Stimulated activated CD8-positive, alpha-beta memory T cell treated with anti-CD3 and anti-CD28 coated beads, Interleukin-2, amount 100 ng/mL, for 48 hours (primary cell): ENCODE measurements around the gene MAGI1.
"Not testable (repeated sequence)": the region's sequence is repeated elsewhere in the genome, so short reads cannot be mapped to it uniquely, and the experiment has no call there.

Source experiments
- DNase-seq, 2 donors: peaks; one replicate each; pipeline ENCODE4 v3.0.0-alpha.2; 2020; ENCODE audit warnings: low read depth in 2 of 2

The MAGI1 gene

DNA sequence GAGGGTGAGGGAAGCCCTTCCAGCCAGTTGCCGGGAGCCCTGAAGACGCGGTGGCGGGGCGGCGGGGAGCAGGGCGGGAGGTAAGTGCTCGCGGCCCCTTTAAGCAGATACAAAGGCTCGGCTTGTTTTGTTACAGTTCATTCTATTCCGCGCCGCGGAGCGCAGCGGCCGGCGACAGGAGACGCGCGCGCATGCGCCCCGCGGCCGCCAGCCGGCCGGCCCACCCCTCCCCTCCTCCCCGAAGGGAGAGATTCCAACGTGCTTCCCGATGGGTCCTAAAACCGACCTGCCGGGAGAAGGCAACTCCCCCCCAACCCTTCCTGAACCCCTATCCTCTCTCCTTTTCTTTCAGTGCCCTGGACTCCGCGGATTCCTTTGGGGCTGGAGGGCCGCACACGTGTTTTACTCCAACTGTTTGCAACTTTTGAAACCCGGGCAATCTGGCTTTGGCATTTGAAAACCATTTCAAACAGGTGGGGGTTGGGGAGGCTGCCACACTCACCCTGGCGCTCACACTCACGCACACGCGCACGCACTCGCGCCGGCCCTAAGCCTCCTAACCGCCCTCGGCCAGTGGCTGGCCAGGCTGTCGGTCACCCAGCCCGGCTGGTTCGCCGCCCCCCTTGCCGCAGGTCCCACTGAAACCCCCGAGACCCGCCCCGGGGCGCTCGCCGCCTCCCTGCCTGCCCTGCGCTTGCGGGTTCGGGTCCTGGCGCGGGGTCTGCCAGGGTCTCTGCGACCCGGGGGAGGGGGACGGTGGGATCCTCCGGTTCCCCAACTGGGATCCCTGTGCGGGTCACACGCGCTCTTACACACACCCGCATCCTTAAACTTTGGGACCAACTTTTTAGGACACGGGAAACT is at the start of gene MAGI1:
Gene MAGI1, minus strand, starts transcription at position 193 of the 864 bp plus-strand sequence. CDS start 610 bp downstream, outside the sequence.
- peak in 1 of 2 donors; percentile 48 for DNase-seq

DNA sequence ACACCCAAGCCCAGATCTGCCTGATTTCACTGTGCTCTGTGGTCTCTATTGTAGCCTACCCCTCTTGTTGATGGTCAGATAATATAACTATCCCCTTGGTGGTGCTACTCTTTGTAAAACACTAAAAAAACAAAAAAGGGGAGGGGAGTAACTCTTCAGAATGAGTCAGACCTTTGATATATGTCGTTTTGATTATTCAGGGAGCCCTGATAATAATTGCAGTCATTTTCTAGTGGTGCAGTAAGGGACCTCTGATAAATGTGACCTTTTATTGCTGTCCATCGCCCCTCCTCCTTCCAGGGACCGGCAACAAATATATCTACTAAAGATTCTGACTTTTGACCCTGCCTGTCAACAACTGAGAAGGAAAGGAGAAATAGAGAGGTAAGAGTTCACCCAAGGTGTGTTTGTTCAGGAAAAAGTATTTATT is 45.1 kb upstream of the MAGI1 start:
- DNase-seq = no peak

DNA sequence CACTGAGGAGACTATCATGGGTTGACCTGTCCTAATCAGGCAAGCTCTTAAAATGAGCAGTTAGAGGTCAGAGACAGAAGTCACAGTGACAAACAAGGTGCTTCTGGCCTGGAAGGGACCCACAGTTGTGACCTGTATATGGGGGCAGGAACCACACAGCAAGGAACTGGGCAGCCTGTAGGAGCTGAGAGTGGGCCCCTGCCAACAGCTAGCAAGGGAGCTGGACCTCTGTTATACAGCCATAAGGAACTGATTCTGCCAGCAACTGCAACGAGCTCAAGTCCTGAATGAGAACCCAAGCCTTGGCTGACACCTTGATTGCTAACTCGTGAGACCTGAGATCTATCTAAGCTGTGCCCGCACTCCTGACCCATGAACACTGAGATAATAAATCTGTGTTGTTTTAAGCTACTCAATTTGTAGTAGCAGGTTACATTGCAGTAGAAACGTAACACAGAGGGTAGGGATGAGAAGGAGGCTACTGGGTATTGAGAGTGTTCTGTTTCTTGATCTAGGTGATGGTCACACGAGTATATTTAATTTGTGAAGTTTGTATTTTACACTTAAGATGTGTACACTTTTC is 44.5 kb upstream of the MAGI1 start:
- no peak for DNase-seq

DNA sequence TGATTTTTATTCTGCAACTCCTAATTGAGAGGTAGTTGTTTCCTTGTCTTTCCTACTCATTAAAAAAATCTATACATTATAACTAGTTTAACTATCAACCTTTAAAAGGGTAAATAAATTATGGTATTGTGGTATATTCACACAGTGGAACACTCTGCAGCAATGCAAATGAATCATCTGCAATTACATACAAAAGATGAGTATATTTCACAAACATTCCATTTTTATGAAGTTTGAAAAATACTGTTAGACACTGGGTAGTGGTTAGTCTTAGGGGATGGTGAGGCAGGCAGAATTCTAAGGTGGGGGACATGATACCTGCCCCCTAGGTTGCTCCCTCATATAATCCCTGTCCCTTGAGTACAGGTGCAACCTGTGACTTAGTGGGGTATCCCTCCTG is 44.0 kb upstream of the MAGI1 start:
- no peak for DNase-seq

DNA sequence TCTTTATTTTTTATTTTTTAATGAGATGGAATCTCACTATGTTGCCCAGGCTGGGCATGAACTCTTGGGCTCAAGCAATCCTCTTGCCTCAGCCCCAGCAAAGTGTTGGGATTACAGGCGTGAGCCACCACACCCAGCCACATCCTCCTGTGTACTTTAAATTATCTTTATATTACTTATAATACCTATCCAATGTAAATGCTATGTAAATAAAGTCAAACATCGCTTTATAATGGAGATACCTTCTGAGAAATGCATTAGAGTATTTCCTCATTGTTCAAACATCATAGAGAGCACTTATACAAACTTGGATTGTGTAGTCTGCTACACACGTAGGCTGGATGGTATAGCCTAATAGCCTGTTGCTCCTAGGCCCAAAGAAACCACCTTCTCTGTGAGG is 41.4 kb upstream of the MAGI1 start:
- no peak for DNase-seq

DNA sequence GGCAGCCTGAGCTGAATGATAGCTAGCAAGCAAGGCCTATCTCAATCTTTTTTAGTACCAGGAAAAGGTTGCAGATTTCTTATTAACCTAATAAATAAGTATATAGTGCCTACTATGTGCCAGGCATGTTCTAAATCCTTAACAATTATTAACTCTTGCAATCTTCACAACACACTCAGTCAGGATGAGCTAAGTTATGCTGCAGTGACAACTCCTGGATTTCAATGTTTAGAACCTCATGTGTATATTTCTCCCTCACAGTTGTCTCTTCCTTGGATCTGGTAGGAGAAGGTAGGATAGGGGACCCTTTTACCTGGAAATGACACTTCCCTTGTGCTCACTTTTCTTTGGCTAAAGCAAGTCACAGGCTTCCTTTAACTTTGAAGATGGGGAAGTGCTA is 39.3 kb upstream of the MAGI1 start:
- no peak for DNase-seq

DNA sequence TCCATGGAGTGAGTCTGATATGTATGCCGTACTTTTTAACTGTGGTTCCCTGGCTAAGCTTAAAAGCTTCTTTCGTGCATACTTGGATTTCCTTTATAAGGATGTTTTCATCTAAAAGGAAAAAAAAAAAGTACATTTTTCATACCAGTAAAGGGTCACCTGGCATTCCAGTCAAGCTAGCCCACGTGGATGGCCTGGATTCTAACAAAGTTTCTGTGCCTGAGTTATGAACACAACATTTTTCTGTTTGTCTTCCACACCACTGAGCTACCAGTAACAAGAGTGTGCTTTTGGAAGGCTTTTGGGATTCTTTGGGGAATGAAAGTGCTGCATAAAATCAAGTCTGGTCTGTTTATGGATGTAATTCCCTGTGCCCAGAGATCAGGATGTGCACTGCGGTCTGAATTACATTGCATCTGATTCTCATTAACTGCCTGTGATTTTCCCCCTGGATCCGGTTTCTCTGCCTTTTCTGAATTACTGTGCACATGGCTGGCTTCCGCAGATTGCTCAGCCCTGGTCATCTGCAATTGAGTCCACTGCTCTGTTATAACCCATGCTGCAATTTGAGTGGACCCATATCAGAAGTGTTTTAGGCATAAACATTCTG is 38.2 kb upstream of the MAGI1 start:
- DNase-seq = no peak

DNA sequence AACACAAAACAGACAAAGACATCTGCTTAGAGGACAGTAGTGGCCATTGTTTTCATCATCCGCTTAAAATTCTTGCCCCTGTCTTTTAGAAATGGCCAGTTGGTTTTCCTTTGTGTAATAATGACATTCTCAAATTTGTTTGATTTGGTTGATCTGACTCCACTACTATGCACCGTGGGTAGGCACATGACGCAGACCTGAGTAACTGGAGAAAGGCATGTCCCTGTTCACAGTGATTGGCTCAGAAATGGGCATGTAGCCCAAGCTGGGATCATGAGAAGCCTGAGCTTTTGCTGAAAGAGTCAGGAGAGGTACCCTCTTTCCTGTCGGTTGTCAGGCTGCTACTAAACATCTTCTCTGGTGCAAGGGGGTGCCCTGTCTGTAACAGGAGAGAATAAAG is 36.6 kb upstream of the MAGI1 start:
- no peak for DNase-seq

DNA sequence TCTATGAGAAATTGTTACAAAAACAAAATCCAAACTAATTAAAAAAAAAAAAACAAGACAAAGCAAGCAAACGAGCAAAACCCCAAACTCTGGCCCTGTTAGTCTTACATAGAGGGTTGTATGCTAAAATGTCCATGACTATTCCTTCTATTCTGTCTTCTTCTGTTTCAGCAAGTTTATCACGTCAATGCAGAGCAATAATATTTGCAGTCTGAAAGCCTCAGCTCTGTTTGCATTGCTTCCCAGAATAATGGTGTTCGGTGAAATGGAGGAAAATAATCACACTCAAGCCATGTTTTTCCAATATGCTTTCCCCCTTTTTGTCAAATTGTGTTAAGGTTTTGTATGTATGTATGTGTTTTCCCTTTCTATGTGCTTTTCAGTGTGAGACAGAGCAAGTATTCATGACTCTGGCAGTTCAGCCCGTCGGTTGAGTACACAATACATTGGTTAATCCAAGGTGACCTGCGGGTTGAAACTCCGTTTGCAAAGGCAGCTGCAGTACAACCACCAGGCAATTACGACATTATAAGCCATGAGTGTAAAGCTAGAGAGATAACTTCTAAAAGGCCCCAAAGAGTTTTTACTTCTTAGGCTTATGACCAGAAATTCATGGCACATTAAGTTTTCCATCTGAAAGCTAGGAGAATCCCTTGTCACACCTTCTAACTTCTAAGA is 34.9 kb upstream of the MAGI1 start:
- DNase-seq = no peak

DNA sequence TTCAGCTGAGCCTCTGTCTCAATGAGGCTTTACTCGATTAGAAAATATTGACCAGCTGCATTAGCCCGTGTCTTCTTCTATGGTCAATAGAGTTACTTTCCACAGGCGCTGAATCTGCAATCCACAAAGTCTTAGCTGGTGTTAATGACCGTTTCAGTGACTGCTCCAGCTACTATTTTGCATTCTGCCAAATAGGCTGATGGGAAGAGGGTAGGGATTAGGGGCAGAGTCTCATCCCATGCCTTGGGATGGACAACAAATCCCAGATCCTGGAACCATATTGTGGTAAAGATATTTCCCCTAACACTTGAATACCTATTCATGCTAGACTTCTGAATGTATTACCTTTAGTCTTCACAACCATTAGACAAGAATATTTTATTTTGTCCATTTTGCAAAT is 29.5 kb upstream of the MAGI1 start:
- DNase-seq = no peak

DNA sequence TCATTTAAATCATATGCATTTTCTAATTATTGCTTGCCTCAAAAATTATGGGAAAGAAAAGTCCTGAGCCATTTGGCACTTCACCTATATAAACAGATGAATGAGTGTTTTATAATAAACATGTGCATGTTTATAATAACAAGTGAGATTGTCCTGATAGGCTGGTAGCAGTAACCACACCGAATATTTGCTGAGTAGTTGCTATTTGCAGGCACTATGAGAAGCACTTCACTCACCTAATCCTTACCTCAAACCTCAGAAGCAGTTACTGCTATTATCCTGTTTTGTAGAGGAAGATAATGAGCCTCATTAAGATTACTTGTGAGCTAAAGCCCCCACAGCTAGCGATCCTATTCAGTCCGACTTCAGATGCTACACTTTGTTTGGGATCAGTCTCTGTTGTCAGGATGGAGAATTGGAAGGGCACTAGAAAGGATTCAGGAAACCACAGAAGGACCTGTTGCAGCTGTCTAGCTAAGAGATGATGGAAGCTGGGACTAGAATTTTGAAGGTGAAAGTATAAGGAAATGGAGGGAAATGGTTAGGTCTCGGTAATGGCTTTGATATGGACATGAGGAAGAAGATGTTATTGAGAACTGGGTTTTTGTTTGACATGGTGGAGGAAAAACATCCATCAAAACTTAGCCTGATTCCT is 28.4 kb upstream of the MAGI1 start:
- DNase-seq = no peak

DNA sequence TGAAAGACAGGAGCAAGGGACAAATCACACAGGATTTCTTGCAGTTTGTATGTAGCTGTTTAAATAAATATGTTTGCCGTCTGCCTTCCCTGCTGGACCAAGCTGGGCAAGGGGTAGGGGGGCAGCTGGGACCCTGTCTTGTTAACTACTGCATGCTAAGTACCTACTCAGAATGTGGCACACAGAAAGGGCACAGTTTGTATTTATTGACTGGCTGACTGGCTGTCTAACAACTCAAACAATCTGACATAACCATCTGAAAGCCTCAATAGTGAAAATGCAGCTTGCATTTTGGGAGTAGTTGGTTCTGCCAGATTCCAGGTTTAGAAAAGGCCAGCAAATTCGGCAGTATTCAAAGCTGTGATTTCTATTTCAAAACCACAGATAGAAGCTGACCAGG is 16.6 kb upstream of the MAGI1 start:
- DNase-seq = no peak

DNA sequence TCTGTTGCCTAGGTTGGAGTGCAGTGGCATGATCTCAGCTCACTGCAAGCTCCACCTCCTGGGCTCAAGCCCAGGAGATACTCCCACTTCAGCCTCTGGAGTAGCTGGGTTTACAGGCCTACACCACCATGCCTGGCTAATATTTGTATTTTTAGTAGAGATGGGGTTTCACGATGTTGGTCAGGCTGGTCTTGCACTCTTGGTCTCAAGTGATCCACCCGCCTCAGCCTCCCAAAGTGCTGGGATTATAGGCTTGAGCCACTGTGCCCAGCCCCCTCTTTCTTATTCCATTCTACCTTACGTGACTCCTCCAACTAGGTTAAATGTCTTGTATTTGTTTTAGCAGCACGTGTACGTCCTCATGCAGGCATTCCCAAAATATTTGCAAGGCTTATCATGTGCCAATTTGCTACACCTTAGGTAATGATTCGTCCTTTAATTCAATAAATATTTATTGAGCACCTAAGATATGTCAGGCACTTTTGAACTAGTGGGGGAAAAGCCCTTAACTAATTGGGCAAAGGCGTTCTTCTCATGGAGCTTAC is 14.9 kb upstream of the MAGI1 start:
- DNase-seq = no peak

DNA sequence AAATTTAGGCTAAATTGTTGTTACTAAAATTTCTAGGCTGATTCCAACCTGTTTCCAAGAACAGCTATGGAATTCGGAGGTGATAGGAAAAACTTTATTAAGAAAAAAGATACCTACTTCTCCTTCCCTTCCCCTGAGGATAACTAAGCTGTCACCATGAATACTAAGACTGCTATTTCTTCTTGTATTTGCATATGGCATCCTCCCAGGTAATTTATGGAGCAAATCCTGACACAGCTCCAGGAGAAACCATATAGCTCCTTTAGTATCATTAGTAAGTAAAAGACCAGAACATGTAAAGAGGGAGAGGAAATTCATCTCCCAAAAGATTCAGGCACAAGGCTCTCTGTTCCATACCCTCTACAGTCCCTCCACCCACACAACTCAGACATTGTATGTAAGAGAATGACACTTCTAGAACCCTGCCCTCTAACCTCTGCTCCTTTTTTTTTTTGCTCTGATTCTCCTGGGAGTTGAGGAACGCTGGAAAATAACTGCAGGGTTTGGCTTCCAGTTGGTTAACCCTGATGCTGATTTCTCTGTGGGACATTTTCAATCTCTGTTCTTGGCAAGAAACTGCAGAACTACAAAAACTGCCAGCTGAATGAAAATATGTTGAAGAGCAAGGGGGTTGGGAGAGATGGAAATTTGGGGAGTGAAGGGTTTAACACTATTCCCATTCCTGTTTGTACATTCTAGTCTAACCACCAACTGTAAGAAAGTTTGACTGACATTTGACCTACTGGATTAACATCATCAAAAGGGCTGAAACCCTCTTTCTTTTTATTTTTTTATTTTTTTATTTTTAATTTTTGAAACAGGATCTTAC is 14.2 kb upstream of the MAGI1 start:
- no peak for DNase-seq

DNA sequence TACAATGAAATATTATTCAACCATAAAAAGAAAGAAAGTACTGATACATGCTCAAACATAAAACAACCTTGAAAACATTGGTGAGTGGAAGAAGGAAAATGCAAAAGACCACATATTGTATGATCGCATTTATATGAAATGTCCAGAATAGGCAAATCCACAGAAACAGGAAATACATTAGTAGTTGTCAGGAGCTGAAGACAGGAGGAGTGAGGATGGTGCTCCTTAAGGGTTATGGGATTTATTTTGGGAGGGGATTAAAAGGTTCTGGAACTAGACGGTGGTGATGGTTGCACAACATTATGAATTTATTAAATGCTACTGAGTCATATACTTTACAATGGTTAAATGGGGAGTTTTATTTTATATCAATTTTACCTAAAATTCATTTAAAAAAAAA is 12.1 kb upstream of the MAGI1 start:
- no peak for DNase-seq

DNA sequence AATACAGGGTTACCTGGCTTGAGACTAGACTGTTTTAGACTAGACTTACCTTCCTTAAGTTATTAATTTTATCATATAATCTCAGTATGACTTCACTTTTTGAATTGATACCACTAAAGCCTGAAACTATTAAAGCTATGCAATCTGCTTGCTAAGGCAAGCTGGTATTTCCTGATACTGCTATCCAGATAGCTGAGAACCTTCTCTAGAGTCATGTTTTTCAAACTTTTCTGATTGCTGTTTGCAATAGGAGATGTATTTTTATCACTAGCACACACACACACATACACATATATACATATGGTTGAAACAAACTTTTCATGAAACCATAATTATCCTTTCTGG is 9.3 kb upstream of the MAGI1 start:
- DNase-seq = no peak

DNA sequence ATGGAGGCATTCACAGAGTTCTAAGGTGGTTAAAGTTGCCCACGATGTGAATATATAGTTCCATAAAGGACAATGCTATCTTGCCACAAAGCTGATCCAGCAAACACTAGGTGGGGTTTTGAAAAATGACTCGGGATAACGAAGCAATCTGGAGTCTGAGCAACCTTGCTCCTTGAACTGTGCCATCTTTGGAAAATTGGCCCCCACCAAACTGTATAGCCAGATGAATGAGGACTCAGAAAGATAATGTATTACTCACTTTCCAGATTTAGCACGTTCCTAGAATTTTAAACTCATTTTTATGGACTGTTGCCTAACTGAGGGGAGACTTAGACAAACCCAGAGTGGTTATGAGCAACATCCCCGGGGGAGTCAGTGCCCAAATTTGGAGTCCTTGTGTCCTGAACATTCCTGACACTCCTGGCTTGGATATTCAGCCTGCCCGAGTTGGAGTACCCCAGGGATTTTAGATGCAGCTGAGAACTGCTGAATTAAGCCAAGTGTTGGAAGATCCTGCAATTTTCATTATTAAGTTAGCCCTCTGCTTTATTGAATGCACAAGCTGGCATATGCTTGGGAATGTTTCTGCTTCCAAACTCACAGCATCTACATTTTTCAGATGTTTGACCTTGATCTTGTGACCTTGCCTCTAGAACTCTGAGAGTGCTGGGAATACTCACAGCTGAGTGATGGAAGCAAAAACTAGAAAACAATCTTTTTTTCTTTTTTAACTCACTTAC is 8.8 kb upstream of the MAGI1 start:
- no peak for DNase-seq

DNA sequence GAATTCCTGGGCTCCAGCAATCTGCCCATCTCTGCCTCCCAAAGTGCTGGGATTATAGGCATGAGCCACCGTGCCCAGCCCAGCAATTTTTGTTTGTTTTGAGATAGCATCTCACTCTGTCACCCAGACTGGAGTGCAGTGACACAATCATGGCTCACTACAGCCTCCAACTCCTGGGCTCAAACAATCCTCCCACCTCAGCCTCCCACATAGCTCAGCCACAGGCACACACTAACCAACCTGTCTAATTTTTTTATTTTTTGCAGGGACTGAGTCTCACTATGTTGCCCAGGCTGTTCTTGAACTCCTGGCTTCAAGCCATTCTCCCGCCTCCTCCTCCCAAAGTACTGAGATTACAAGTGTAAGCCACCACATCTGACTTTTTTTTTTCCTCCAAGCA is 7.6 kb upstream of the MAGI1 start:
- not testable (repeated sequence) for DNase-seq

DNA sequence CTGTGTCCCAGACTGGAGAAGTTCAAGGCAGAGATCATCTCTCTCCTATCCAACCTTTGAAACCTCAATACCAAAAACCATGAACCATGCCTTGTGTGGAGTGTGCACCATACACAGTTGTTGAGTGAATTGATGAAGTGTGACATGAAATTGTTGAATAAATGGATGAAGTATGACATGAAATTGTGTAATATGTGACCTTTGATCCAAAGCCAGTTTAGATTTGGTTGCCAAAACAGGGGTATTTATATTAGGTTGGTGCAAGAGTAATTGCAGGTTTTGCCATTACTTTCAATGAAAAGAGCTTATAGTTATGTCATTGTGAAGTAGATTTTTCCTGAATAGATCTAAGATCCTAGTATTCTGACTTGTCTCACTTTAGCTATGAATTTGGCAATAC is 3.1 kb upstream of the MAGI1 start:
- DNase-seq = no peak

DNA sequence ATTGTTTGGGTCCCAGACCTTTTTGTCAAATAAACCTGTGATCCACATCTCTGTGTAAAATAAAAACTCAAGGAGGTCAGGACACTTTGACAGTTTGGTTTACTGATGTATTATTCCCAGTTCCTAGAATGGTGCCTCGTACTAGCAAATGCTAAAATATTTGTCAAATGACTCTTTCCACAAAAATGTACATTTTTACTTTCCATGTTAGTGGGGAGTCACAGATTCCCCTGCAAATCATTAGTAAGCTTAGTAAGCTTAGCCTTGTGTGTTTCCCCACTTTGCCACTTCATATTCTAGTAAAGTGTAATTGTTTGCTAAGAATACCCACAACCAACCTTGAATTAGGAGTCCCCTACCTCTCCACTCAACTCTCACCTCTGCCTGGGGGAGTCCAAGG is 2.4 kb upstream of the MAGI1 start:
- DNase-seq = no peak
